Stimulated activated naive CD8-positive, alpha-beta T cell treated with anti-CD3 and anti-CD28 coated beads, Interleukin-15, Interleukin-2, amounts not matched to agents 100 ng/mL and 50 ng/mL, for 24 hours (primary cell): ENCODE results near the gene NMNAT3.
A peak's percentile ranks its signal among the peaks of the same experiment; 100 is the strongest.

ENCODE experiments used
- H3K27ac Mint-ChIP-seq: one replicate; pipeline ENCODE4 v1.8.0; 2021; ENCODE audit warnings: mild to moderate bottlenecking, mixed read lengths
- H3K27me3 Mint-ChIP-seq: one replicate; pipeline ENCODE4 v1.8.0; 2021; ENCODE audit warnings: mixed read lengths
- H3K36me3 Mint-ChIP-seq: one replicate; pipeline ENCODE4 v1.8.0; 2021; ENCODE audit warnings: low read depth, mixed read lengths
- H3K4me1 Mint-ChIP-seq: one replicate; pipeline ENCODE4 v1.8.0; 2021; ENCODE audit warnings: low read depth, mixed read lengths
- H3K4me3 Mint-ChIP-seq: one replicate; pipeline ENCODE4 v1.8.0; 2021; ENCODE audit warnings: mild to moderate bottlenecking, mixed read lengths
- H3K9me3 Mint-ChIP-seq: one replicate; pipeline ENCODE4 v1.8.0; 2021; ENCODE audit warnings: mixed read lengths

The NMNAT3 gene

DNA sequence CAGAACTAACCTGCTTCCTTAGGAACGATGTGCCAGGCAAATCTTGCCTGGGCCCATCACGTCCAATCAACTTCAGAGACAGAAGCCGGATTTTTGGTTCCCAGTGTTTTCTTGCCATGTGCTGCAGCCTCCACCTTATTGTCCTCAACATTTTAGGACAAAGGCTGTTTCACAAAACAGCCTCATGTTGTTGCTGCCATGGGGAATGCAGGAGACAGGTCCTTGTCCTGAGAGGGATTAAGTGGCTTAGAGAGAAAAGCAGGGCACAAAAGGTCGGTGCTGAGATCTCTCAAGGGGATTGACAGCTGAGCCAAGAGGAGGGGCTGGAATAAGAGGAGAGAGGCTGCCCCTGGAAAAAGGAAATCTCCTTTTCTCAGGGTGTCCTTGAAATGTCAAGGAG lies 11.3 kb upstream of the NMNAT3 start:
- Mint-ChIP-seq H3K27me3 (peaks cover 12% of the 10 kb centered on the region), H3K9me3 (no peaks in the 10 kb centered on the region), H3K4me1 (no peaks in the 10 kb centered on the region), H3K27ac (no peak overlapping the region), H3K4me3 (no peak overlapping the region), H3K36me3 (no peaks in the 10 kb centered on the region)

DNA sequence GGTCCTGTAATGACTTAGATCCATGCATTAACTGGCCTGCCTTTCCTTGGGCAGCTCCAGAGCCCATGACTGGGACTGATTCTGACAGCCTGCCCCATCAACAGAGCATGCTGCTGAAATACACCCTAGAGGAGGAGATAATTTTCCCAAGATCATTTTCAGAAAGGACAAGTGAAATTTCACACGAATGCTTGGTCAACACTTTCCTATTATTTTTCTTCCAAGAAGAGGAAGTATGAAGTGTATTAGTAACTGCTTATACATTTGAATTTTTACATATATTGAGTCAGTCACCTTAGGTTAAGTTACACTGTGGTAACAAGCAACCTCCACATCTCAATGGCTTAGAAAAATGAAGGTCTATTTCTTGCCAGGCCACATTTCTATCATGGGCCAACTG lies 9.7 kb upstream of the NMNAT3 start:
- Mint-ChIP-seq H3K9me3 (no peaks in the 10 kb centered on the region), H3K27ac (no peak overlapping the region), H3K36me3 (no peaks in the 10 kb centered on the region), H3K4me1 (no peaks in the 10 kb centered on the region), H3K4me3 (no peak overlapping the region), H3K27me3 (peaks cover 10% of the 10 kb centered on the region)

DNA sequence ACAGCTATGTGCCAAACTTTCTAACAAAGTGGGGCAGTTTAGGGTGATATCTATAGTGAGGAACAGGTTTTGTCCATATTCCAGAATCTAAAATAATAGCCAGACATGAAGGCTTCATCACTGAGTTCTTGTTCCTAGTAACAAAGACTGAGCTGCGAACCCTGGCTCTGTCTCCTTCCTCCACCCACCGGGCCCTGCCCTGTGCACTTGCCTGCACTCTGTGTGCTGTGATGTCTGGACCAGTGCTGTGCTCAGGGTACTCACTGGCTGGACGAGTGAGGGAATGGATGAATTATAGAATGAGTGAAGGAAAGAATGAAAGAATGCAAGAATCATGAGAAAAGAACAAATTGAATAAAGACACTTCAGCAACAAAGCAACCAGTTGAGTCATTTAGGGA lies 8.9 kb upstream of the NMNAT3 start:
- H3K9me3 Mint-ChIP-seq = no peaks in the 10 kb centered on the region
- H3K27ac Mint-ChIP-seq = no peak overlapping the region
- no peak overlapping the region for H3K4me3 Mint-ChIP-seq
- H3K27me3 Mint-ChIP-seq = peaks cover 4% of the 10 kb centered on the region
- no peaks in the 10 kb centered on the region for H3K36me3 Mint-ChIP-seq
- H3K4me1 Mint-ChIP-seq = no peaks in the 10 kb centered on the region

DNA sequence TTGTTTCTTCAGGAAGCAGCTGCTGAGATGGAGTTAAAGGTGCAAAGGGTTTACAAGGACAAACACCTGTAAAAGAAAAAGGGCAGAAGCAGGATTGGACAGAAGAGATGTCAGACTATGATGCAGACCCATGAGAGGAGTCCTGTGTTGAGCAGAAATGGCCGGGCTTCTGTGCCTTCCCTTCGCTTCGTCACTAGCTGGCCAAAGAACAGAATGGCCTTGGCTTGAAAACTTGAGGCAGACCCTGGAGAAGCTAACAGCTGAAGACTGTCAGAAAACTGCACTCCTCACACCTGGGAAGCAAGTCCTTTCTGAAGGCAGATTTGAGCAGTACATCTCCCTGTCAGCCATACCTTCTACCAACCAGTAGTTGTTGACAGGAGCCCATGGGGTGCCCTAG lies 8.4 kb upstream of the NMNAT3 start:
- Mint-ChIP-seq H3K9me3 (no peaks in the 10 kb centered on the region), H3K4me3 (no peak overlapping the region), H3K27ac (no peak overlapping the region)

DNA sequence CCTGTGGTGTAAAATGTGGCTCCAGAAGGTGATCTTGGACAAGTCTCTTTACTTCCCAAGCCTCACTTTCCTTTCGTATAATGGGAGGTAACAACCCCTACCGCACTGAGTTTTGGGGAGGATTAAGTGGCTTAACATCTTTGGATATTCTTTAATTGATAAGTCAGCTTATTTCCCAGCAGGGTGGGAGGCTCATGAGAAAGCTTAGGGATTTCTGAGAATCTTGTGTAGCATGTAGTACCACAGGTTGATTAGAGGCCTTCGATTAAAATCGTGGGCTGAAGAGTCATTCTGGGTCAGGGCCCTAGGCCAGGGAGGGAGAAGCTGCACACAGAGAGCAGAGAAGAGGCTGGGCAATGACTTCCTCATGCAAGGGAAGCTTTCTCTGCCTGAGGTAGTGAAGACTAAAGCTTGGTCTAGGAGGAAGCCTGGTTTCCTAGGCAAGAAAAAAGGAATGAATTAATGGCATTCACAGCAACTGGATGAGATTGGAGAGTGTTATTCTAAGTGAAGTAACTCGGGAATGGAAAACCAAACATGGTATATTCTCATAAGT lies 1.5 kb upstream of the NMNAT3 start:
- H3K27me3 Mint-ChIP-seq = peaks cover 4% of the 10 kb centered on the region
- H3K4me3 Mint-ChIP-seq = no peak overlapping the region

More for the DNA sequence above, 8.4 kb upstream of the NMNAT3 start:
- Mint-ChIP-seq H3K36me3 (no peaks in the 10 kb centered on the region), H3K27me3 (peaks cover 4% of the 10 kb centered on the region), H3K4me1 (no peaks in the 10 kb centered on the region)

DNA sequence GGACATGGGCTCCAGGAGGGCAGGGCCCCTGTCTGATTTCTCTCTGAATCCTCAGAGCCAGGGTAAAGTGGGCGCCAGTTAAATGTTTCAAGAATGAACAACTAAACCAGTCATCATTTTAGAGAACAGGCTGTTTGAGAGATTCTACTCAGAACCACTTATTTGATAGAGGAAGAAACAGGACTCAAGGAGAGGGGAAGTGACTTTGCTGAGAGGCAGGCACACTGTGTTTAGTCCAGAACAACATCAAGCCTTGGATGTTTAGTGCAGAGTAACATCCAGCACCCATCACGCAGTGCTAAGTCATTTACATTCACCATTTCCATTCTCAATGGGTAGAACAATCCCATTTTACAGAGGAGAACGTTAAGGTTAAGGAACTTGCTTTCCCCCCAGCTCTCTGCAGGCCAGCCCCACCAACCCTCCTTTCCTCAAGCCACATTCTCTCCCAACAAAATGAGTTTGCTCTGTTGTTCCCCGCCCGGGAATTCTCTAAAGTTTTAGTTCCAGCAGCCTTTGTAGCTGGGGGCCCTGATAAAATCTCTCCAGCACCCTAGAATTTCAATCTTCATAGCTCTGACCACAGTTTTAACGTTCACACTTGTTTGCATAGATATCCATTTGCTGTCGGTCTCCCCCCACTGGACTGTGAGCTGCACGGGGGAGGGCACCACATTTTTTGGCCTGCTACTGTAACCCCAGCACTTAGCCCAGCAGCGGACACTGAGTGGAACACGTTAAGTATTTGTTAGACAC lies 962 bp downstream of the NMNAT3 start:
- Mint-ChIP-seq H3K27ac (no peak overlapping the region), H3K4me1 (peaks cover 7% of the 10 kb centered on the region), H3K9me3 (no peaks in the 10 kb centered on the region), H3K27me3 (peaks cover 4% of the 10 kb centered on the region), H3K4me3 (peak overlapping the region; percentile 84), H3K36me3 (no peaks in the 10 kb centered on the region)

More for the DNA sequence above, 1.5 kb upstream of the NMNAT3 start:
- Mint-ChIP-seq H3K27ac (no peak overlapping the region), H3K36me3 (no peaks in the 10 kb centered on the region), H3K4me1 (peaks cover 7% of the 10 kb centered on the region), H3K9me3 (no peaks in the 10 kb centered on the region)

DNA sequence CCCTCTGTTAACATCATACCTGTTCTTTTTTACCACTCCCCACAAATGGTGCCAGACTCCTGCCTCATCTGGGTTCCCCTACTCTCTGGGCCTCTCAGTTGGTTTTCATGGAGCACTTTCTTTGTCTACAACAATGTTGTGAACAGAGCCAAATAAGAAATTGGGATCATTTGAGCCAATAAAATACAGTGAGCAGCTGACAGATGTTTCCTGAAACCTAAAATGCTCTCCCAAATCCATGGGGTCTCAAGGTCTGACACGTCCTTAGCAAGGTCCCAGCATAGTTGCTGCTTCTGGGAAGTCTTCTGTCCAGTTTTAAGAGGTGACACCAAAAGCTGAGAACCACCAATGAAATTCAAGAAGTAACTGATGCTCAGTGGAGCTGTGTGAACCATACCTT lies 1.7 kb downstream of the NMNAT3 start:
- Mint-ChIP-seq H3K36me3 (no peaks in the 10 kb centered on the region), H3K4me1 (peaks cover 7% of the 10 kb centered on the region), H3K27ac (no peak overlapping the region), H3K4me3 (peak overlapping the region; percentile 84), H3K27me3 (peaks cover 4% of the 10 kb centered on the region), H3K9me3 (no peaks in the 10 kb centered on the region)

DNA sequence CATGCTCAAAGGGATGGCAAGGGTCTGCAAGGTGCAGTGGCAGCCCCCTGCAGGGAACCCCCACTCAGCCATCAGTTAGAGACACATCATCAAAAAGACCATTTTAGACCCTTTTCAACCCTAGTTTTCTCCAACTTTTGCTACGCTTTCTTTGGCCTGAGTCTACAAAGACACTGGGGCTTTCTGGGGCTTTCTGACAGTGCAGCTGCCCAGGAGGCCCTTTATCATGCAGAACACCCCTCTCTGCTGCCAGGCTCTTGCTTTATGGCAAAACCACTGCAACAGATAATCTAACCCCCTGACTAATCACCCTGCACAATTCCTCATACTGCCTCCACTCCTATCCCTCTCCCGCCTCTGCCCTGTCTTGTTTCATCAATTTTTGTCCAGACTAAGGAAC lies 2.4 kb downstream of the NMNAT3 start:
- Mint-ChIP-seq H3K9me3 (no peaks in the 10 kb centered on the region), H3K36me3 (no peaks in the 10 kb centered on the region), H3K4me3 (no peak overlapping the region), H3K4me1 (peaks cover 7% of the 10 kb centered on the region), H3K27ac (no peak overlapping the region), H3K27me3 (peaks cover 3% of the 10 kb centered on the region)

DNA sequence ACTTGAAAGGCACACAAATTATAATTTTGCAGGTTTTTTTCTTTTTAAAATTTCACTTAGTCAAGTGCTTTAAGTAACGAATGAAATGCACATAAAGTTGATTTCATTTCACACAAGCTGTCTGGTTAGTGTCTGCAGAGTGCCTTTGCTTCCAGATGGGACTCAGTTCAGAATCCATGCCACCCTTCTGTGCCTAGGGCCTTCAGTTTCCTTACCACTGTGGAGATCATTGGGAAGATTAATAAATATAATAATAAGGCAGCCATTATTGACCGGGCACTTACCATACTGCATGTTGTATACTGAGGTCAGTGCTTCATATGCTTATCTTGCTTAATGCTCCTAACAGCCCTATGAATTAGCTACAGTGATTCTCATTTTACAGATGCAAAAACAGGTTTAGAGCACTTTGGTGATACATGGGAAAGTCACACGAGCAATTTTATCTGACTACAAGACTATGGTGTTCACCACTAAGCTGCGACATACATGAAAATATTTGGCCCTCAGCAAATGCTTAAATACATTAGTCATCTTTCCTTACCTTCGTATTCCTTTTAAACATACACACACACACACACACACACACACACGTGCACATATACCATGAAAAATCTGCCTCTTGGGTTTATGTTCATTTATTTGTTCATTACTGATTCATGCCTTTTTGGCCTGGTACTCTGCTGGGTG lies 3.1 kb downstream of the NMNAT3 start:
- Mint-ChIP-seq H3K27me3 (no peaks in the 10 kb centered on the region), H3K4me3 (no peak overlapping the region), H3K36me3 (no peaks in the 10 kb centered on the region), H3K4me1 (peaks cover 7% of the 10 kb centered on the region), H3K27ac (no peak overlapping the region), H3K9me3 (no peaks in the 10 kb centered on the region)

DNA sequence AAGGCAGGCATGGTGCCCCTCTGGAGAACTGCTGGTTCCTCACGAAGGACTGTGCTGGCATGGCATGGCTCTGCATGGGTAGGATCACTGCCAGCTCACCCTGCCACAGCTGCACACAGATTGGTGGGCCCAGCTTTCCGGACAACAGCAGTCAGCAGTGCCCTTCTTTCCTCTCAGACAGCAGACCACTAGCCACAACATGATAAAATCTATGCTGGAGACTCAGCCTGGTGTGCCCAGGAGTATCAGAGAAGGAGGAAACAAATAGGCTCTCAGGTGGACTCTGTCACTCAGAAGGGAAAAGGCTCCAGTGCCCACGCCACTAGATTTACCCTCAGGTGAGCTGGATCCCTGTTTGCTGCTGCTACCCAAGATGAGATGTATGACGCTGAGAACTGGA lies 4.9 kb downstream of the NMNAT3 start:
- Mint-ChIP-seq H3K4me1 (peaks cover 7% of the 10 kb centered on the region), H3K4me3 (no peak overlapping the region), H3K27ac (no peak overlapping the region), H3K27me3 (no peaks in the 10 kb centered on the region), H3K36me3 (no peaks in the 10 kb centered on the region), H3K9me3 (no peaks in the 10 kb centered on the region)

DNA sequence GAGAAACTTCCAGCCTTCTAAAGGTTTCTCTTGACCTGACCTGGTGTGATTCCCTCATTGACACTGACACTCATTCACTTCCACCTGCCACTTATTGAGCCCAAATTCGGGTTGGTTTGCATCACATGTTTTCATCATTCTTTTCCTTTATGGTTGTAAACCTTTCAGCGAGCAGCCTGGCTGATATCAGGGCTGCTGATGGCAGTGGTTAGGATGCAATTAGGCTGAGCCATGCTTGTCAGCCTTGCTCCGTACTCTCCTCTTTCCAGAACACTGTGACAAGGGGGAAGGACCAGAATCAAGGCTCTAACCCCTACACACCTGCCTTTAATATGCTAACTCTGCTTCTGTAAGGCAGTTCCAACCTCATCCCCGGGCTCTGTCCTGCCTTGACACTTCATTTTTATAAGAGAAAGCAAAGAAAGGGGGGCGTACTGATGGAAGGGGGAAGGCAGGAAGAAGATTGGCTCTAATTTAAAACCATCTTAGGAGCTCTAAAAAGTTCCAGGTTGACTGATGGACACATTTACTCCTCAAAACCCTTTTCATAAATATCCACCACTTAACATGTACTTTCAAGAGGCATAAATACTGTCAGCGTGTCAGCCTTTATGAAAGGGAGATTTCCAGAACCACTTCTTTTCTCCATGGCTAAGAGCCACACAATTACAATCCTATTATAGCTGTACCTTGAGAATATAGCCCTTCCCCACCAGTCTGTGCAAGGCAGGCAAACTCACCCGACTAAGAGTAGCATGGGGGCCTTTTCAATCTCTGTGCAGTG lies 5.7 kb downstream of the NMNAT3 start:
- H3K27me3 Mint-ChIP-seq = no peaks in the 10 kb centered on the region
- no peaks in the 10 kb centered on the region for H3K9me3 Mint-ChIP-seq
- H3K27ac Mint-ChIP-seq = no peak overlapping the region
- peaks cover 5% of the 10 kb centered on the region for H3K4me1 Mint-ChIP-seq
- no peaks in the 10 kb centered on the region for H3K36me3 Mint-ChIP-seq
- H3K4me3 Mint-ChIP-seq = no peak overlapping the region

DNA sequence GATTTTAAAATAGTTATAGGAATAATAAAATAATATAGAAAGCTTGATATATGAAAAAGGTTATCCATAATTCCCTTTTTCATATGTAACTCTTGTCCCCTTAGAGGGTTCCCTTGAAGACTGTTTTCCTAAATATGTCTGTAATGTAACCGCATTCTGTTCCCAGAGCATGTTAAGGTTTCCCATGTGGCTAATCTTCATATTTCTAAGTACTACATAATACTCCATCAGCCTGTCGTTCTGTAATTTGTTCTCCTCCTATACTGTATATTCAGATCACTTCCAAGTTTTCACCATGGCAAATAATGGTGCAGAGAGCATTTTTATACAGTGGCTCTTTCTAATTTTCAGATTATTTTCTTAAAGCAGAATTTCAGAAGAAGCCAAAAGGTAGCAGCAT lies 6.7 kb downstream of the NMNAT3 start:
- Mint-ChIP-seq H3K4me1 (no peaks in the 10 kb centered on the region), H3K9me3 (no peaks in the 10 kb centered on the region), H3K36me3 (peaks cover 3% of the 10 kb centered on the region), H3K27me3 (no peaks in the 10 kb centered on the region), H3K27ac (no peak overlapping the region), H3K4me3 (no peak overlapping the region)

DNA sequence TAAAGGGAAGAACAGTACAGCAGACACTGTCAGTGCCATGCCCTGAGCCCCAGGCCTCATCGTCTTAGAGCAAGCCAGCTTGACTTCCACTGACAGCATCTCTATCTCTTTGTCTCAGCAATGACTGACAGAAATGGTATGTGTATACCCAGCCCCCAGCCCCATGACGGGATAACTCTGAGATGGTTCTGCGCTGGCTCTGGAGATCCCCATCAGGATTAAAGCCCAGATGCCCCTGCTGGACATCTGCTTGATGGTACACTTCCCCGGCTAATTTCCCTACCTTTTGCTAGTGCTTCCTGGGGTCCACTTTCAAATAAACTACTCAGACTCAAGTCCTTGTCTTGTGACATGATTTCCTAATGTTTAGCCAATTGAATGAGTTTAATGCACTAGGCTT lies 7.6 kb downstream of the NMNAT3 start:
- H3K36me3 Mint-ChIP-seq = peaks cover 3% of the 10 kb centered on the region
- H3K27ac Mint-ChIP-seq = no peak overlapping the region
- no peaks in the 10 kb centered on the region for H3K4me1 Mint-ChIP-seq
- H3K27me3 Mint-ChIP-seq = no peaks in the 10 kb centered on the region
- H3K4me3 Mint-ChIP-seq = no peak overlapping the region
- no peaks in the 10 kb centered on the region for H3K9me3 Mint-ChIP-seq

DNA sequence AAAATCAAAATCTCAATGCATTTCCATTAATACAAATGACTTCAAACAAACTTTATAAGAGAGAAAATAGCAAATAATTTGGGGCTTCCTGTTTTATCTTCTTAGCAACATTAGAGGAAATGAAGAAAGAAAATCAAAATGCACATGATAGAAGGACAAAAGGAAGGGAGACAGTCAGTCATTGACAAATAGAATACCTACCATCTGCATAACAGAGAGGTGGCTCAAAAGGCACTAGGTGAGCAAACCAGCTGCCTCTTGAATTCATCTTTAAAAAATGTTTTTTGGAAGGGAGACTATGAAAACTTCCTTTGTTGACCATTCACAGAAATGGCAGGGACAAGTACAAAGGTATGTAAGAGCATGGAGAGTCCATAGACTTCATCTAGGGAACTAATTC lies 9.4 kb downstream of the NMNAT3 start:
- Mint-ChIP-seq H3K36me3 (peaks cover 3% of the 10 kb centered on the region), H3K9me3 (no peaks in the 10 kb centered on the region), H3K27ac (no peak overlapping the region), H3K4me3 (no peak overlapping the region), H3K27me3 (no peaks in the 10 kb centered on the region), H3K4me1 (no peaks in the 10 kb centered on the region)

DNA sequence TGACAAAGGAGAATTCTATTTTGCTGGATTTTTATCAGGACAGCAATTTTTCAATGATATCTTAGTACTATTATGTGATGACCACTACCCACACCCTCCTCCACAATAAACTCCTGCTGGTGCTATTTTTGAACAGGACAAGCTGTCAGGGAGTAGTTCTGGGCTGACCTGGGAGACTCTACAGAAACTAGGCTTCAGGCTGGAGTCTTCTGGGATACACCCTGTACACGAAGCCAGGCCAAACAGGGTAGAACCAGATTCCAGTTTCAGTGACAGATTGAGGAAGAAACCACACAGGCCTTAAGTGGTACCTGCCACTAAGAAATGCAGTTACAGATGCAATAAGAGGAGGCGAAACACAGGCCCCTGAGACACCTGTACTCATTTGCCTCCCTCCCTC lies 12.8 kb downstream of the NMNAT3 start:
- Mint-ChIP-seq H3K27ac (no peak overlapping the region), H3K4me3 (no peak overlapping the region), H3K4me1 (no peaks in the 10 kb centered on the region), H3K36me3 (peaks cover 3% of the 10 kb centered on the region), H3K9me3 (no peaks in the 10 kb centered on the region), H3K27me3 (no peaks in the 10 kb centered on the region)
